BLaER1 (cell line): ENCODE data around the gene BRAF.
"Not testable (repeated sequence)": the region's sequence is repeated elsewhere in the genome, so short reads cannot be mapped to it uniquely, and the experiment has no call there.

Source experiments
- H3K27ac ChIP-seq: shearing (Covaris generic); formaldehyde crosslinking; 2 replicates; pipeline ENCODE4 v1.8.1; 2022
- H3K27me3 ChIP-seq: shearing (Covaris generic); formaldehyde crosslinking; 2 replicates; pipeline ENCODE4 v1.8.1; 2022
- H3K36me3 ChIP-seq: shearing (Covaris generic); formaldehyde crosslinking; 2 replicates; pipeline ENCODE4 v1.8.1; 2022
- H3K4me1 ChIP-seq: shearing (Covaris generic); formaldehyde crosslinking; 2 replicates; pipeline ENCODE4 v1.8.1; 2022
- H3K4me2 ChIP-seq: shearing (Covaris generic); formaldehyde crosslinking; 2 replicates; pipeline ENCODE4 v1.8.1; 2022
- H3K4me3 ChIP-seq: shearing (Covaris generic); formaldehyde crosslinking; 2 replicates; pipeline ENCODE4 v1.8.1; 2022
- H3K9ac ChIP-seq: shearing (Covaris generic); formaldehyde crosslinking; 2 replicates; pipeline ENCODE4 v1.8.1; 2022
- H3K9me3 ChIP-seq: shearing (Covaris generic); formaldehyde crosslinking; 2 replicates; pipeline ENCODE4 v1.8.1; 2022
- H4K20me1 ChIP-seq: shearing (Covaris generic); formaldehyde crosslinking; 2 replicates; pipeline ENCODE4 v1.8.1; 2022
- Cebpa-rat ChIP-seq: shearing (Covaris generic); IDR thresholded peaks from 2 replicates; pipeline ENCODE4 v1.8.1; 2022

Gene BRAF

DNA sequence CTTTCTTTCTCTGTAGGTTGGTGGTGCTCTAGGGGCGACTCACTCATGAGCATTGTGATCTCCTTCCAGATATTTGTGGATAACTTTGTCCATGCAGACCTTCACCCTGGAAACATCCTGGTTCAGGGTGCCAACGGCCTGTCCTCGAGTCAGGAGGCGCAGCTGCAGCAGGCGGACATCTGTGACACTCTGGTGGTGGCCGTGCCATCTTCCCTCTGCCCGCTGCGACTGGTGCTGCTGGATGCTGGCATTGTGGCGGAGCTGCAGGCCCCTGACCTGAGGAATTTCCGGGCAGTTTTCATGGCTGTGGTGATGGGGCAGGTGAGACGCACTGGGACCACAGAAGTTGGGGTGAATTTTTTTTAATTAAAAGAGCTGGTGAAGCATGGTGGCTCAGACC, 237.8 kb downstream of the BRAF start:
- Histone ChIP-seq H3K27me3 (no peaks in the 10 kb centered on the region), H4K20me1 (no peaks in the 10 kb centered on the region), H3K9ac (no peak overlapping the region), H3K4me2 (no peak overlapping the region), H3K27ac (no peak overlapping the region), H3K4me3 (no peak overlapping the region), H3K9me3 (no peaks in the 10 kb centered on the region), H3K4me1 (no peaks in the 10 kb centered on the region), H3K36me3 (peaks cover 94% of the 10 kb centered on the region)
- no peak for TF ChIP-seq Cebpa-rat

DNA sequence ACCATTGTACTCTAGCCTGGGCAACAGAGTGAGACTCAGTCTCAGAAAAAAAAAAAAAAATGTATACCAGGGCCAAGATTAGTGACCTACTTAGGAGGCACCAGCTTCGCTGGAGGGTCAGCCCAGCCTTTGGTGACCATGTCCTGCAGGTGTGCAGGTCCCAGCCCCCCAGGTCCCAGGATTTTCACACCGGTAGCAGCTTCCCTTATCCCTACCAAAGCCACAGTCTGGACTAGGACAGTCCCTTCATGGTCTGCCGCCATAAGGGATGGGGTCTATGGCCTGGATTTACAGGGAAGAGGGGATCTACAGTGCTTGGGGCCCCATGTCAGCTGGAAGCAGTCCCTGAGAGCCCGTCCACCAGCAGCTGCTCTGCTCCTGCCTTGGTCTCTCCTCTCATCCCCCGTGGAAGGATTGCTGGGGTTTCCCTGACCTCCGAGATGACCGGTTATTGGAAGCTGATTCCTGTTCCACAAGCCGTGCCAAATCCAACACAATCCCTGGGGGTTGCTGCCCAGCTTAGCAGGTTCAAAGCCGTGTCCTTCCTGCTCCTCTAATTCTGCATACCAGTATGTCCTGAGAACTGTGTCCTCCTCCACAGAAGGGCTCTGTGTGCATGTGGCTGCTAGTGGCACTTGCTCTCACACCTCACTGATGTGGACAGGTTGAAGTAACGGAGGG, 239.2 kb downstream of the BRAF start:
- no peaks in the 10 kb centered on the region for H3K9me3 ChIP-seq
- no peak overlapping the region for H3K4me2 ChIP-seq
- H3K36me3 ChIP-seq = peaks cover 94% of the 10 kb centered on the region
- H3K27ac ChIP-seq = no peak overlapping the region
- no peak overlapping the region for H3K4me3 ChIP-seq
- H4K20me1 ChIP-seq = no peaks in the 10 kb centered on the region
- no peak overlapping the region for H3K9ac ChIP-seq
- no peaks in the 10 kb centered on the region for H3K4me1 ChIP-seq
- no peaks in the 10 kb centered on the region for H3K27me3 ChIP-seq
- no peak for TF ChIP-seq Cebpa-rat

DNA sequence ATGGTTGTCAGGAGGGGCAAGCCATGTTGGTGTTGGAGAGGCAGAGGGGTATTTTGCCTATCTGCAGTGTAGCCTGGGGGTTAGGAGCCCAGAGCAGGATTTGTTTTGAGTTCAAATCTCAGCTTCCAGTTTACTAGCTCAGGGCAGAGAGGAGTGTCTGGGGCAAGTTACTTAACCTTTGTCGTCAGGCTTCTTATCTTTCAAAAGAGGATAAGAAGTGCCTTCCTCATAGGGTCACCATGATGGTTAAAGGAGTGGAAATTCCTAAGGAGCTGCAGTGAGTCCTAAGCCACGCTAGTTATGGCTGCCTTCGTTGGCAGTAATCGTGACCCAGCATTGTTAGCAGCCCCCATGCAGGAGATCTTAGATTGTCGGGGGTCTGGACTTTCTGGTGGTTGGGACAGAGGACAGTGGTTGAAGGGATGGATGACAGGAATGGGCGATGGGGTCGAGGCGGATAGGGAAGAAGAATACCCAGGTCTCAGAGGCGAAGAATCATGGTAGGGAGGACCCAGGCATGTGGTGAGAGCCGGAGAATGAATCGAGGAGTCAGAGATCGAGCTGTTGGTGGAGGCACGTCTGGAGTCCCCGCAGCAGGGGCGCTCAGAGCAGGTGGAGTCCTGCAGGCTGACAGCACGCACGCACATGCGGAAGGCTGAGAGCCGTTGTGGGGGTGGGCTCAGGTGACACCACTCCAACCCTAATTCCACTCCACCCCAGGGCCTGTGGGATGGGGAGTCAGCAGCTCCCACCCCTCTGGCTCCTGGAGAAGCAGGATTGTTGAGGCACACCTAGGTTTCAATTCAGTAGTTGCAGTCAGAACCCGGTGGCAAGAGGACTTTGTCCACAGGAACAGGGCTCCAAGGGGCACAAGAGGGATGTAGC, 240.4 kb downstream of the BRAF start:
- no peak overlapping the region for H3K9ac ChIP-seq
- no peak for TF ChIP-seq Cebpa-rat
- peaks cover 96% of the 10 kb centered on the region for H3K36me3 ChIP-seq
- H3K4me3 ChIP-seq = no peak overlapping the region
- H3K9me3 ChIP-seq = no peaks in the 10 kb centered on the region
- H4K20me1 ChIP-seq = no peaks in the 10 kb centered on the region
- H3K4me2 ChIP-seq = no peak overlapping the region
- no peaks in the 10 kb centered on the region for H3K4me1 ChIP-seq
- H3K27me3 ChIP-seq = no peaks in the 10 kb centered on the region
- no peak overlapping the region for H3K27ac ChIP-seq

DNA sequence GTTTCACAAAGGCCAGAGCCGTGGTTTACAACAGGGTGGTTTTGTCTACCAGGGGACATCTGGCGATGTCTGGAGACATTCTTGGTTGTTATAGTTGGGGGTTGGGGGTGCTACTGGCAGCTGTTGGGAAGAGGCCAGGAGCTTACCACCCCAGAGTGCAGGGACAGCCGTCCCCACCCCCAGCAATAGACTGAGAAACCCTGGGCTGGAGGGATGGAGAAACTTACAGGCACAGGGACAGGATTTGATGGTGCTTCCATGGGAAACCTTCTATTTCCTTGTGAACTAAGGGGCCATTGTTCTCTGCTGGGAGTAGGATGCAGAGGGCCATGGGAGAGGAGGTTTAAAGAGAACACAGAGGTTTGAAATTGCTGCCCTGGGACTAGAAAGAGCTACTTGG, 241.1 kb downstream of the BRAF start:
- Histone ChIP-seq H3K36me3 (peaks cover 97% of the 10 kb centered on the region), H3K27me3 (no peaks in the 10 kb centered on the region), H3K27ac (no peak overlapping the region), H3K9ac (no peak overlapping the region), H3K4me1 (no peaks in the 10 kb centered on the region), H3K4me2 (no peak overlapping the region), H3K9me3 (no peaks in the 10 kb centered on the region), H4K20me1 (no peaks in the 10 kb centered on the region), H3K4me3 (no peak overlapping the region)
- no peak for TF ChIP-seq Cebpa-rat

DNA sequence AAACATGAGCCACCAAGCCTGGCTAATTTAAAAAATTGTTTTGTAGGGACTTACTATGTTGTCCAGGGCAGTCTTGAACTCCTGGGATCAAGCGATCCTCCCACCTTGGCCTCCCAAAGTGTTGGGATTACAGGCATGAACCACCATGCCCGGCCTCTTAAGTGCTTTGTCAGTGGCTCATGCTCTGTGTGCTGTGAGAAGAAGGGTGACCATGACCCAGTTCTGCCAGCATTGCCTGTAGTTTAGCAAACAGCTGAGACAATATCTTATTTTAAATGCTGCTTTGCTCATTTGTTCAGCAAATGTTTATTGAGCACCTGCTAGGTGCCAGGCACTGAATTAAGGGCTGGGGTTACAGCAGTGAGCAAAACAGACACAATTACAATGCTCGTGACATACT, 243.0 kb downstream of the BRAF start:
- Histone ChIP-seq H3K9me3 (no peaks in the 10 kb centered on the region), H3K4me1 (peaks cover 5% of the 10 kb centered on the region), H3K27me3 (no peaks in the 10 kb centered on the region), H4K20me1 (no peaks in the 10 kb centered on the region), H3K36me3 (peaks cover 91% of the 10 kb centered on the region), H3K27ac (no peak overlapping the region), H3K4me3 (no peak overlapping the region), H3K4me2 (no peak overlapping the region), H3K9ac (no peak overlapping the region)
- no peak for TF ChIP-seq Cebpa-rat

DNA sequence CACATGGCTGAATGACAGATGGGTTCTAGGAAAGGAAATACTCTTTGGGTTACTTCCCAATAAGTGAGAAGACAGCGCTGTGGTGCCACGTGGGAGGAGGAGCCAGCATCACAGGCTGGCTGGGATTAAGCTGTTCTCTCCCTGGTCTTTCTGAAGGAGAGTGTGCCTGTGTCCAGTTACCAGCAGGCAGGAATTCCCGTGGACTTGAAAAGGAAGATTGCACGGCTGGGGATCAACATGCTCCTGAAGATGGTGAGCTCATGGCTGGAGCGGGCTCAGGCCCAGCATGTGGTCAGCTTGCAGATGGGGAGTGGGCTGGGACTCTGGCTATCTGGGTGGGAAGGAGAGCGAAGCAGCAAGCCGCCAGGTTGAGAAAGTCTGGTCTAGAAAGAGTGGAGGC, 243.8 kb downstream of the BRAF start:
- H4K20me1 ChIP-seq = no peaks in the 10 kb centered on the region
- H3K36me3 ChIP-seq = peaks cover 83% of the 10 kb centered on the region
- no peaks in the 10 kb centered on the region for H3K27me3 ChIP-seq
- no peak overlapping the region for H3K4me2 ChIP-seq
- TF ChIP-seq Cebpa-rat = no peak
- H3K27ac ChIP-seq = no peak overlapping the region
- peaks cover 14% of the 10 kb centered on the region for H3K4me1 ChIP-seq
- H3K9me3 ChIP-seq = no peaks in the 10 kb centered on the region
- no peak overlapping the region for H3K4me3 ChIP-seq
- no peak overlapping the region for H3K9ac ChIP-seq

DNA sequence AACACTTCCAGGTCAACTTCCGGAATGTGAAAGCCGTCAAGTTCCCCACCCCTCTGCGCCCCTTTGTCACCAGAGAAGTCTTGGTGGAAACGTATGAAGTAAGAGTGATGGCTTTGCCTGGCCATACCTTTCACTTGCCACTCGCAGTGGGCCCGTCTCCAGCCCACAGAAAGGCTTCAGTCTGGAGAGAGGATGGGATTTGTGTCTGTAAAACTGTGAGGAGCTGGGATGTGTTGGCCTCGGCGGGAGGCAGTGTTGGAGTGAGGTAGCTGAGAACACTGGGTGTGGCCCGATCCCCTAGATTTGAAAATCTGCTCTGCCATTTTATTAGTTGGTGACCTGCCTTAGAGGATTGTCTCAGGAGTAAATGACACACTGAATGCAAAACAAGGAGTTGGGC, 245.5 kb downstream of the BRAF start:
- TF ChIP-seq Cebpa-rat = no peak
- Histone ChIP-seq H3K9ac (no peak overlapping the region), H3K27me3 (no peaks in the 10 kb centered on the region), H3K27ac (no peak overlapping the region), H3K4me2 (no peak overlapping the region), H3K36me3 (peaks cover 66% of the 10 kb centered on the region), H3K4me1 (peaks cover 31% of the 10 kb centered on the region), H3K4me3 (no peak overlapping the region), H3K9me3 (no peaks in the 10 kb centered on the region), H4K20me1 (no peaks in the 10 kb centered on the region)

DNA sequence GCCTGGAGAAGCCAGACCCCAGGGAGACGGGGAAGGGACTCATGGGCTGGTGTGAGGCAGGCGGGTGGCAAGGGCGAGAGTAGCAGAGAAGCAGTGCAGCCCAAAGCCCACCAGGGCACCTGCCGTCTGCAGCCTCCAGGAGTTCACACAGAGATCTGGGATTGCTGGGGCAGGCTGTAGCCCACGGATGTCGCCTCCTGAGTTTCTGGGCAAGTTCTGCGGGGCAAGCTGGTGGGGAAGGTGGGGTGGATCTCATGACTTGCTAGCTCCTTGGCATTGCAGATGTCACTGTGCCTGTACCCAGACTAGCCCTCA, 246.0 kb downstream of the BRAF start:
- Histone ChIP-seq H3K9ac (no peak overlapping the region), H3K4me2 (no peak overlapping the region), H3K36me3 (peaks cover 62% of the 10 kb centered on the region), H3K27ac (no peak overlapping the region), H4K20me1 (no peaks in the 10 kb centered on the region), H3K9me3 (no peaks in the 10 kb centered on the region), H3K27me3 (no peaks in the 10 kb centered on the region), H3K4me3 (no peak overlapping the region), H3K4me1 (peaks cover 35% of the 10 kb centered on the region)
- TF ChIP-seq Cebpa-rat = no peak

DNA sequence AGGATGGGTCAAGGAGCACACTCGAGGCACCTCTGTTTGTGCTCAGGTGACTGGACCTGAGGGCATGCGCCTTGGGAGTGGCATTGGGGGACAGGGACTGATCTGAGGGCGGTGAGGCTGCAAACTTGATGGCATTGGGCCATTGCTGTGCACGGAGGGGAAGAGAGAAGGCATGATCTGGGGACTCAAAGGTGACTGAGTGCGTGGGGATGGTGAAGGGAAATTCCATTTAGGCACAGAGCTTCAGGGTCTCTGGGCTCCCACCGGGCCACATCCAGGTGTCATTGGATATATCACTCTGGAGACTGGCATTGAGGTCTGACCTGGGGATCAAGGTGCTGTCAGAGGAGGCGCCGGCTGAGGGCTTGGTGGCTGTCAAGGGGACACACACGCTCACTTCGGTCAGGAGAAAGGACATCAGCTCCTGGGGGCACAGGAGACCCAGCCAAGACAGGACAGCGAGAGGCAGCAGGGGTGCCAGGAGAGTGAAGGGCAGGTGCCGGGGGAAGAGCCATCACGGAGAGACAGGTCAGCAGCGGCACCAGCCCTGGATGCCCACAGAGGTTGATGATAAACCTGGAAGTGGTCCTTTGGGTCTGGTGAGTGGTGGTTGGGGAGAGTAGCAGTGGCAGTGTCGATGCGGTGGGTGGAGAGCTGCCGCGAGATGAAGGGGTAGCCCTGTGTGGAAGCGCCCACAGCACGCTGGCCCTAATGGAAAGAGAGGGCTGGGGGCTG, 246.5 kb downstream of the BRAF start:
- H3K36me3 ChIP-seq = peaks cover 57% of the 10 kb centered on the region
- no peak overlapping the region for H3K4me2 ChIP-seq
- no peak overlapping the region for H3K9ac ChIP-seq

DNA sequence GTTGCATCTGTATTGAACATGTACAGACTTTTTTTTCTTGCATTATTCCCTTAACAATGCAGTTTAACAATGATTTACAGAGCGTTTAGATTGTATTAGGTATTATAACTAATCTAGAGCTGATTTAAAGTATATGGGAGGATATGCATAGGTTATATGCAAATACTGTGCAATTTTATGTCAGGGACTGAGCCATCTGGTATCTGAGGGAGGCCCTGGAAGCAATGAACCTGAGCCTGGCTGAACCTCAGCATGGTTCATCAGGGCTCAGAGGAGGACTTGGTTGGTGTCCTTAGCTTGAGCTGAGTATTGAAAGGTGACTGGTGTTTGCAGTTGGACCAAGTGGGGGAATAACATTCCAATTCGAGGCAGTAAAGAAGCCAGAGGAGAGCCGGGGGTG, 247.2 kb downstream of the BRAF start:
- Histone ChIP-seq H3K4me2 (no peak overlapping the region), H3K4me3 (no peak overlapping the region), H3K4me1 (peaks cover 40% of the 10 kb centered on the region), H3K27me3 (no peaks in the 10 kb centered on the region), H3K9me3 (no peaks in the 10 kb centered on the region), H3K27ac (no peak overlapping the region), H4K20me1 (no peaks in the 10 kb centered on the region), H3K36me3 (peaks cover 51% of the 10 kb centered on the region), H3K9ac (no peak overlapping the region)
- TF ChIP-seq Cebpa-rat = no peak

More for the DNA sequence above, 246.5 kb downstream of the BRAF start:
- H3K9me3 ChIP-seq = no peaks in the 10 kb centered on the region
- peaks cover 40% of the 10 kb centered on the region for H3K4me1 ChIP-seq
- no peak overlapping the region for H3K4me3 ChIP-seq
- H3K27me3 ChIP-seq = no peaks in the 10 kb centered on the region
- no peaks in the 10 kb centered on the region for H4K20me1 ChIP-seq
- H3K27ac ChIP-seq = no peak overlapping the region
- no peak for TF ChIP-seq Cebpa-rat

DNA sequence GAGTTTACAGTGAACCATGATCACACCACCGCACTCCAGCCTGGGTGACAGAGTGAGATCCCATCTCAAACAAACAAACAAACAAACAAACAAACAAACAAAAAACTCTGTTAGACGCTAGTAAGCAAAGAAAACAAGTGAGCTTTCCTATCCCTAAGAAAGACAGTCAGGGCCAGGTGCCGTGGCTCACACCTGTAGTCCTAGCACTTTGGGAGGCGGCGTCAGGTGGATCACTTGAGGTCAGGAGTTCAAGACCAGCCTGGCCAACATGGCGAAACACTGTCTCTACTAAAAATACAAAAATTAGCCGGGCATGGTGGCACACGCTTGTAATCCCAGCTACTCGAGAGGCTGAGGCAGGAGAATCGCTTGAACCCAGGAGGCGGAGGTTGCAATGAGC, 247.8 kb downstream of the BRAF start:
- Histone ChIP-seq H3K27ac (peak overlapping the region; percentile 58; the same call in 1 of the 2 replicates), H3K4me1 (peaks cover 46% of the 10 kb centered on the region), H3K36me3 (peaks cover 46% of the 10 kb centered on the region), H3K4me2 (peak overlapping the region; percentile 99)
- H3K9ac ChIP-seq, H3K9me3 ChIP-seq, H3K27me3 ChIP-seq, H4K20me1 ChIP-seq, H3K4me3 ChIP-seq: not testable (repeated sequence)
